Hypothalamus (tissue), 51 donors: ENCODE data around the gene SFT2D3.
A peak's percentile ranks its signal among the peaks of the same experiment; 100 is the strongest.

Experiments used
- DNase-seq, 51 donors: peaks; one replicate each; lab custom pipeline; 2025; lab: John Stamatoyannopoulos, UW

The SFT2D3 gene

GRCh38 chr2:127704641-127705390 lies 3.5 kb downstream of the SFT2D3 start:
- no peak for DNase-seq

GRCh38 chr2:127705391-127706065 lies 4.2 kb downstream of the SFT2D3 start:
- DNase-seq = no peak

GRCh38 chr2:127706215-127706990 lies 5.1 kb downstream of the SFT2D3 start:
- DNase-seq = no peak

- peak in 28 of 51 donors; percentile 4 to 77 (median 37) for DNase-seq
Measured at GRCh38 chr2:127707890-127708648, 6.8 kb downstream of the SFT2D3 start.

- DNase-seq = no peak
Measured at GRCh38 chr2:127709336-127709735, 8.0 kb downstream of the SFT2D3 start.

GRCh38 chr2:127712999-127713398 lies 11.7 kb downstream of the SFT2D3 start:
- no peak for DNase-seq

GRCh38 chr2:127713562-127713961 lies 12.3 kb downstream of the SFT2D3 start:
- DNase-seq = no peak

- DNase-seq = no peak
Measured at GRCh38 chr2:127715778-127716449, 14.6 kb downstream of the SFT2D3 start.

- DNase-seq = no peak
Measured at GRCh38 chr2:127718271-127718670, 17.0 kb downstream of the SFT2D3 start.

- DNase-seq = no peak
Measured at GRCh38 chr2:127719301-127720218, 18.3 kb downstream of the SFT2D3 start.

GRCh38 chr2:127721311-127721977 lies 20.1 kb downstream of the SFT2D3 start:
- no peak for DNase-seq

- no peak for DNase-seq
Measured at GRCh38 chr2:127721978-127722355, 20.7 kb downstream of the SFT2D3 start.

GRCh38 chr2:127722807-127723206 lies 21.5 kb downstream of the SFT2D3 start:
- DNase-seq = no peak

- no peak for DNase-seq
Measured at GRCh38 chr2:127726158-127726880, 25.0 kb downstream of the SFT2D3 start.

GRCh38 chr2:127733113-127733815 lies 32.0 kb downstream of the SFT2D3 start:
- DNase-seq = no peak

- DNase-seq = no peak
Measured at GRCh38 chr2:127733816-127734537, 32.7 kb downstream of the SFT2D3 start.

GRCh38 chr2:127735044-127735443 lies 33.7 kb downstream of the SFT2D3 start:
- DNase-seq = no peak
